ENCODE results near the gene FADS1.

FADS1 gene

DNA sequence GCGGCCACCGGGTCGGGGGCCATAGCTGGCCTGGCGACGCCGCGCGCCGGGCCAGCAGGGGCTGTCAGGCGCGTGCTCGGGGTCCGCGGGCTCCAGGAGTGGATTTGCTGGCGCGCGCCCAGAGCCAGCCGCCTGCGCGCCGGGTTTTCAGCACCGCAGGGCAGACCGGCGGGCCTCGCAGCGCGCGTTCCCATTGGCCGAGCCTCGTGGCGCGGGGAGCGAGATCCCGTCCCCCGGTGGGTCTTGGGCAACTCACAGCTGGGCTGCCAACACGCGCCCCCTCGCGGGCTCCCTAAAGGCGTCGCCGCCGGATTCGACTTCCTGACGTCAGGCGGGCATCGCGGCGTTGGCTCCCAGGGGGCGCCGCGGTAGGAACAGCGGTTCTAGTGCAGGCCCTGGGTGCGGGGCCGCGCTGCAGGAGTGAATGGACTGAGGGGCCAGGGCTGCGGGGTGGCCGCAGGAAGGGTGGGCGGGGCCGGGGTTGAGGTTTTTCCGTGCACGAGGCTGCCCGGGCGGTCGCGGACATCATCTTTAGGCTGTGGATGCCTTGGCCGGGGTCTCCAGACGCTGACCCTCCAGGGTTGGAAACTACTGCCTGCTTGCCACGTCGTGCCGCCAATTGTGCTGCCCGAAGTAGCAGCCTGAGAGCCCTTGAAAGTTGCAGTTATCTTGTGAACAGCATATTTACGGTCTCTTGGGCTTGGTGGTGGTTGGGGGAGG is at the start of gene FADS1:
Gene FADS1 (minus strand): TSS at position 268 of the 720 bp plus-strand sequence. CDS start 74 bp downstream, at position 194.
- TF ChIP-seq, protein P1, sequence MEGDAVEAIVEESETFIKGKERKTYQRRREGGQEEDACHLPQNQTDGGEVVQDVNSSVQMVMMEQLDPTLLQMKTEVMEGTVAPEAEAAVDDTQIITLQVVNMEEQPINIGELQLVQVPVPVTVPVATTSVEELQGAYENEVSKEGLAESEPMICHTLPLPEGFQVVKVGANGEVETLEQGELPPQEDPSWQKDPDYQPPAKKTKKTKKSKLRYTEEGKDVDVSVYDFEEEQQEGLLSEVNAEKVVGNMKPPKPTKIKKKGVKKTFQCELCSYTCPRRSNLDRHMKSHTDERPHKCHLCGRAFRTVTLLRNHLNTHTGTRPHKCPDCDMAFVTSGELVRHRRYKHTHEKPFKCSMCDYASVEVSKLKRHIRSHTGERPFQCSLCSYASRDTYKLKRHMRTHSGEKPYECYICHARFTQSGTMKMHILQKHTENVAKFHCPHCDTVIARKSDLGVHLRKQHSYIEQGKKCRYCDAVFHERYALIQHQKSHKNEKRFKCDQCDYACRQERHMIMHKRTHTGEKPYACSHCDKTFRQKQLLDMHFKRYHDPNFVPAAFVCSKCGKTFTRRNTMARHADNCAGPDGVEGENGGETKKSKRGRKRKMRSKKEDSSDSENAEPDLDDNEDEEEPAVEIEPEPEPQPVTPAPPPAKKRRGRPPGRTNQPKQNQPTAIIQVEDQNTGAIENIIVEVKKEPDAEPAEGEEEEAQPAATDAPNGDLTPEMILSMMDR (IDR thresholded peaks at IDR 0.05; ENCODE audit: borderline replicate concordance, insufficient read depth, low read depth, low read length): peak; percentile 60
- peak within 1 kb of the TSS; percentile 81 for H3K4me3 ChIP-seq (ENCODE audit: low read depth, low read length)

DNA sequence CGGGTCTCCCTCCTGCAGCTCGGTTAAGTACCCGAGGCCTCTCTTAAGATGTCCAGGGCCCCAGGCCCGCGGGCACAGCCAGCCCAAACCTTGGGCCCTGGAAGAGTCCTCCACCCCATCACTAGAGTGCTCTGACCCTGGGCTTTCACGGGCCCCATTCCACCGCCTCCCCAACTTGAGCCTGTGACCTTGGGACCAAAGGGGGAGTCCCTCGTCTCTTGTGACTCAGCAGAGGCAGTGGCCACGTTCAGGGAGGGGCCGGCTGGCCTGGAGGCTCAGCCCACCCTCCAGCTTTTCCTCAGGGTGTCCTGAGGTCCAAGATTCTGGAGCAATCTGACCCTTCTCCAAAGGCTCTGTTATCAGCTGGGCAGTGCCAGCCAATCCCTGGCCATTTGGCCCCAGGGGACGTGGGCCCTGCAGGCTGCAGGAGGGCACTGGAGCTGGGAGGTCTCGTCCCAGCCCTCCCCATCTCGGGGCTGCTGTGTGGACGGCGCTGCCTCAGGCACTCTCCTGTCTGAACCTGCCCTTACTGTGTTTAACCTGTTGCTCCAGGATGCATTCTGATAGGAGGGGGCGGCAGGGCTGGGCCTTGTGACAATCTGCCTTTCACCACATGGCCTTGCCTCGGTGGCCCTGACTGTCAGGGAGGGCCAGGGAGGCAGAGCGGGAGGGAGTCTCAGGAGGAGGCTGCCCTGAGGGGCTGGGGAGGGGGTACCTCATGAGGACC is 49.6 kb upstream of the FADS1 start:
- H3K4me3 ChIP-seq (ENCODE audit: low read depth, low read length): no peak overlapping the region
- TF ChIP-seq, protein P1 (IDR thresholded peaks at IDR 0.05; ENCODE audit: borderline replicate concordance, insufficient read depth, low read depth, low read length): no peak

DNA sequence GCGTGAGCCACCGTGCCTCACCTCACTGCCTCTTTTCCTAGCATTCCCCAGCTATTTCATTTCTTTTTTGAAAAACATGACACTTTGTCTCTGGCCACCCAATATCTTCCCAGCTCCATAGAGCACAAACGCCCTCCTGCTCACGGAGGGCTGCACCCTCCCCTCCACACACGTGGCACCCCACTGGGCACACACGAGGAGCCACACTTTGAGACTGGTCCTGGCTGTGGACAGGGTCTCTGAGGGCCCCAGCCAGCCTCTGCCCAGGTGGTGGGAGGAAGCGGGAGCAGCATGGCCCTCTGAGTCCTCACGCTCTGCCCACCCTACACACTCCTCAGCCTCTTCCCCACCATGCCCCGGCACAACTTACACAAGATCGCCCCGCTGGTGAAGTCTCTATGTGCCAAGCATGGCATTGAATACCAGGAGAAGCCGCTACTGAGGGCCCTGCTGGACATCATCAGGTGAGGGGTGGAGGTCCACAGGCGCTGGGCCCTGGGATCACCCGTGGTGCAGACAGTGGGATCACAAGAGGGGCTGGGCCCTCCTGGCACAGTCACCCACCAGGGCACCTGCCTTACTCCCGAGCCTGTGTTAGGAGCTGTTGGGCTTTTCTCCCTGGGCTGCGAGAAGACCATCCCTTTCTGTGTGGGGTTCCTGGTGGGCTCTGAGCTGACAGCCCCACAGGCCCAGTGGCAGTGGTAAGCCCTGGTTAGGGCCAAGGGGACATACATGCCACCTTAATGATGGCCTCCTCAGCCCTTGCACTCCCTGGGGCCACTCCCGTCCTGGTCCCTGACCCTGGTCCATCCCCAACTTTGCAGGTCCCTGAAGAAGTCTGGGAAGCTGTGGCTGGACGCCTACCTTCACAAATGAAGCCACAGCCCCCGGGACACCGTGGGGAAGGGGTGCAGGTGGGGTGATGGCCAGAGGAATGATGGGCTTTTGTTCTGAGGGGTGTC is 48.3 kb upstream of the FADS1 start:
- no peak overlapping the region for H3K4me3 ChIP-seq (ENCODE audit: low read depth, low read length)
- TF ChIP-seq, protein P1 (IDR thresholded peaks at IDR 0.05; ENCODE audit: borderline replicate concordance, insufficient read depth, low read depth, low read length): no peak

DNA sequence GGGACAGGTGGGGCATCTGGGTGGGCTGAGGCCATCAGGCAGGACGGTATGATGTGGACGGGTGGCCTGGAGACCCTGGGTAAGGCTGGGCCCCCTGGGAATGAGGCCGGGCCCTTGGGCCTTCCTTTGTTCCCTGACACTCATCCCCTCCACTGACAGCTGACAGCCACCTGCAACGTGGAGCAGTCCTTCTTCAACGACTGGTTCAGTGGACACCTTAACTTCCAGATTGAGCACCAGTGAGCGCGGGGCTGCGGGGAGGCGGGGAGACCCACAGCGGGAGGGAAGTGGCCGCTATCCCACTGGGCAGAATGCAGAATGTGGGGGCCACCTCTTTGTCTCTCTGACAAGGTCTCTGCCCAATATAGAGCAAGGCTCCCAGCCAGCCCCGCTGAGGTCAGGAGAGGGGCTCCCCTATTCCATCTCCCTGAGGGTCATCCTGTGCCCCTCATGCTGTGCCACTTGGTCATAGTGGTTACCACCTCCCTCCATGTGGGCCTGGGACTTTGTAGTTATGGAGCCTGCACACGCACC is 46.8 kb upstream of the FADS1 start:
- no peak overlapping the region for H3K4me3 ChIP-seq (ENCODE audit: low read depth, low read length)
- TF ChIP-seq, protein P1 (IDR thresholded peaks at IDR 0.05; ENCODE audit: borderline replicate concordance, insufficient read depth, low read depth, low read length): no peak

DNA sequence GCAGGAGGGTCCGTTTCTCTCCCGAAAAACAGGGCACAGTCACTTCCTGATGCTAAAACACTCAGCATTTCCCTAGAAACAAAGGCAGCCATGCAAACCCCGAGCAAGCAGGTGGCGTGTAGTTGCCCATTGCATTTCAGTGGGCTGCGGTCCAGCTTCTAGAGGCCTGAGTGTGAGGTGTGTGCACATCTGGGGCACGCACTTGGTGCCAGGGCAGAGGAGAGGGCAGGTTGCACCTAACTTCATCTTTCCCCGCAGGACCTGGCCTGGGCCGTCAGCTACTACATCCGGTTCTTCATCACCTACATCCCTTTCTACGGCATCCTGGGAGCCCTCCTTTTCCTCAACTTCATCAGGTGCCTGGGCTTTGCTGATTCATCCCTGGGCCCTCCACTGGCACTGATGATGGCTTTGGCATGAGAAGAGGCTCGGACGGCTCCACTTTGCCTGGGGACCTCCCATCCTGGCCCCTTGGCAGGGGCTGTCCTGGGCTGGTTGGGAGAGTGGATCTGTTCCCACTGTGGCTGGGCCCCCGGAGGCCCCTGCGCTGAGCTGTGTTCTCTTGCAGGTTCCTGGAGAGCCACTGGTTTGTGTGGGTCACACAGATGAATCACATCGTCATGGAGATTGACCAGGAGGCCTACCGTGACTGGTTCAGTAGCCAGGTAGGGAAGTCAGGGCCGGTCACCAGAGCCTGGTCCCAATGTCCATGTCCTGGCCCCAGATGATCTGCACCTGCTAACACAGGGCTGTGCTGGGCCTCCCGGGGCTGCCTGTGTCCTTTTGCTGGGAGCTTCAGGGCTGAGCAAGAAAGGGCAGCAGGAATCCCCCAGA is 46.1 kb upstream of the FADS1 start:
- H3K4me3 ChIP-seq (ENCODE audit: low read depth, low read length): no peak overlapping the region
- TF ChIP-seq, protein P1 (IDR thresholded peaks at IDR 0.05; ENCODE audit: borderline replicate concordance, insufficient read depth, low read depth, low read length): no peak

DNA sequence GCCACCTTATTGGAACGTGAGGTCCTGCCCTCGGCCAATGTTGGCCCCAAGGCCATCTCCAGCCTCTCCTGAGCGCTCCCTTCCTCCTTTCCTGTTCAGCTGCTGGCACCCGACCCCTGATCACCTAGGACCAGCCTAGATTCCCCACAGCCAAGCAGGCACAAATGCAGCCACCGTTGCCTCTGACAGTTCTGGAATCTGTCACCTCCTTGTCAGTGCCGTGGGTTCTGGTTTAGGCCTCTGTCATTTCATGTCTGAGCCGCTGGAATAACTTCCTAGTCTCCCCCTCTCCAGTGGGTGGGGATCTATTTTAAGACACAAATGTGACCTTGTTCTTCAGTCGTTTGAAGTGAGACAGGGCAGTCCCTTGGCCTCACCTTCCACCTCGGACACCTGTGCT is 44.8 kb upstream of the FADS1 start:
- TF ChIP-seq, protein P1 (IDR thresholded peaks at IDR 0.05; ENCODE audit: borderline replicate concordance, insufficient read depth, low read depth, low read length): no peak
- H3K4me3 ChIP-seq (ENCODE audit: low read depth, low read length): no peak overlapping the region
